HCT116 (cell line): ENCODE data around the gene RUNX2. TPM values are rescaled to one million over a fixed set of nuclear protein-coding genes. Genes with fewer than 3 reads are reported as not detected.

ENCODE experiments used
- ATAC-seq: fragments of 200-7000 bp; cut with Tn5 transposase; 2 replicates; pipeline ENCODE4 v1.9.1; 2020; ENCODE audit warnings: mild to moderate bottlenecking, moderate library complexity
- BruUV-seq: library from RNA; stranded (reverse); fragments of 400-500 nt; replicated peaks from 2 replicates; lab custom pipeline; 2021; lab: Mats Ljungman, UMichigan
- CTCF ChIA-PET: fragments of 300-600 bp; sonication (Branson Sonifier 250); formaldehyde crosslinking; loops from one replicate; lab custom pipeline; 2021; ENCODE audit warnings: antibody characterized with exemption; lab: Charles Lee
- POLR2A ChIA-PET: fragments of 300-600, 350-600 bp; sonication (Branson Sonifier 250); formaldehyde crosslinking; loops from one replicate; lab custom pipeline; 2021; ENCODE audit warnings: antibody characterized with exemption; lab: Charles Lee
- RAD21 ChIA-PET, 2 experiments: fragments of 300-600 bp; sonication (Branson Sonifier 250); formaldehyde crosslinking; loops; one replicate each; lab custom pipeline; 2023; ENCODE audit warnings: low total read pairs in 2 of 2; ENCODE audit not compliant: uncharacterized antibody in 2 of 2, unreplicated experiment in 2 of 2, low non-redundant PET in 1 of 2; lab: Charles Lee
- DNase-seq: peaks from one replicate; pipeline ENCODE4 v3.0.0-alpha.2; 2010; ENCODE audit warnings: low read depth, low spot score
- H2AFZ ChIP-seq: fragments of 200-600 bp; shearing (Covaris generic), sonication (generic); 2 replicates; pipeline ENCODE4 v1.6.1; 2017; ENCODE audit warnings: low read depth, mixed run types, mixed read lengths, antibody characterized with exemption, low read length; ENCODE audit not compliant: poor library complexity, severe bottlenecking
- H3K27ac ChIP-seq: 2 replicates; pipeline ENCODE4 v1.5.1; 2012; ENCODE audit warnings: low read depth, low read length
- H3K27me3 ChIP-seq: fragments of 200-600 bp; sonication (generic); 2 replicates; pipeline ENCODE4 v1.6.1; 2016; ENCODE audit warnings: mixed run types, low read length, mixed read lengths; ENCODE audit not compliant: insufficient read depth
- H3K36me3 ChIP-seq, 2 experiments: fragments of 200-500 bp in 1 of 2; fragments of 200-600 bp in 1 of 2; sonication (Bioruptor generic) in 1 of 2; sonication (generic) in 1 of 2; 2 replicates each; pipeline versions ENCODE4 v1.5.1 to v1.6.1; 2014 to 2016; ENCODE audit warnings: low read length in 2 of 2, inconsistent platforms in 1 of 2, mixed read lengths in 1 of 2, mixed run types in 1 of 2; ENCODE audit not compliant: insufficient read depth in 2 of 2, control insufficient read depth in 1 of 2
- H3K4me1 ChIP-seq, 2 experiments: fragments of 200-600 bp in 1 of 2; sonication (generic) in 1 of 2; 2 replicates each; pipeline versions ENCODE4 v1.5.1 to v1.6.1; 2012 to 2017; ENCODE audit warnings: low read length in 2 of 2, inconsistent platforms in 1 of 2, mild to moderate bottlenecking in 1 of 2, mixed read lengths in 1 of 2, mixed run types in 1 of 2, moderate library complexity in 1 of 2; ENCODE audit not compliant: insufficient read depth in 2 of 2, control insufficient read depth in 1 of 2
- H3K4me2 ChIP-seq: fragments of 200-600 bp; sonication (generic); 2 replicates; pipeline ENCODE4 v1.6.1; 2017; ENCODE audit warnings: mixed run types, low read length, mixed read lengths
- H3K4me3 ChIP-seq, 2 experiments: fragments of 200-600 bp in 1 of 2; sonication (generic) in 1 of 2; replicated peaks in 1 of 2; 2 replicates each; pipeline ENCODE4 v1.5.1; 2011 to 2016; ENCODE audit warnings: low read length in 2 of 2, control low read depth in 1 of 2, low read depth in 1 of 2, mild to moderate bottlenecking in 1 of 2, mixed read lengths in 1 of 2, mixed run types in 1 of 2
- H3K79me2 ChIP-seq: fragments of 200-600 bp; sonication (generic); 2 replicates; pipeline ENCODE4 v1.6.1; 2017; ENCODE audit warnings: mild to moderate bottlenecking, mixed run types, low read length, moderate library complexity, mixed read lengths; ENCODE audit not compliant: insufficient read depth
- H3K9ac ChIP-seq: fragments of 200-600 bp; sonication (generic); 2 replicates; pipeline ENCODE4 v1.6.1; 2016; ENCODE audit warnings: low read length, mixed read lengths
- H3K9me2 ChIP-seq: fragments of 200-600 bp; sonication (generic), shearing (Covaris generic); 2 replicates; pipeline ENCODE4 v1.6.1; 2017; ENCODE audit warnings: mixed run types, mild to moderate bottlenecking, moderate library complexity; ENCODE audit not compliant: insufficient read depth
- H3K9me3 ChIP-seq, 2 experiments: fragments of 200-500 bp in 1 of 2; fragments of 200-600 bp in 1 of 2; sonication (Bioruptor generic) in 1 of 2; sonication (generic) in 1 of 2; 2 replicates each; pipeline ENCODE4 v1.6.1; 2014 to 2017; ENCODE audit warnings: low read length in 2 of 2, mixed read lengths in 2 of 2, inconsistent platforms in 1 of 2, low read depth in 1 of 2, mild to moderate bottlenecking in 1 of 2, mixed run types in 1 of 2, moderate library complexity in 1 of 2; ENCODE audit not compliant: control insufficient read depth in 1 of 2, insufficient read depth in 1 of 2
- H4K20me1 ChIP-seq: fragments of 200-600 bp; sonication (generic), shearing (Covaris generic); 2 replicates; pipeline ENCODE4 v1.6.1; 2017; ENCODE audit warnings: mixed run types, mild to moderate bottlenecking, moderate library complexity; ENCODE audit not compliant: insufficient read depth
- ATF3 ChIP-seq: IDR thresholded peaks from 2 replicates; pipeline ENCODE4 v1.6.1; 2012
- CBX3 ChIP-seq: IDR thresholded peaks from 2 replicates; pipeline ENCODE4 v1.6.1; 2012; ENCODE audit warnings: low read depth
- CEBPB ChIP-seq: IDR thresholded peaks from 2 replicates; pipeline ENCODE4 v1.6.1; 2012; ENCODE audit warnings: low read depth
- CTCF ChIP-seq, 3 experiments: fragments of 200-600 bp in 1 of 3; sonication (generic) in 1 of 3; IDR thresholded peaks in 2 of 3; conservative IDR thresholded peaks in 1 of 3; 2 replicates each; pipeline ENCODE4 v1.5.1; 2012 to 2017; ENCODE audit warnings: low read depth in 2 of 3, low read length in 2 of 3, antibody characterized with exemption in 1 of 3, borderline replicate concordance in 1 of 3, control low read depth in 1 of 3, mild to moderate bottlenecking in 1 of 3, mixed read lengths in 1 of 3, mixed run types in 1 of 3, moderate library complexity in 1 of 3; ENCODE audit not compliant: insufficient read depth in 1 of 3
- EZH2 ChIP-seq: fragments of 200-600 bp; sonication (generic); IDR thresholded peaks from 2 replicates; pipeline ENCODE4 v1.6.1; 2017; ENCODE audit warnings: antibody characterized with exemption, mixed run types
- EZH2phosphoT487 ChIP-seq: fragments of 200-600 bp; IDR thresholded peaks from 2 replicates; pipeline ENCODE4 v1.6.1; 2018; ENCODE audit warnings: antibody characterized with exemption, borderline replicate concordance
- FOSL1 ChIP-seq: IDR thresholded peaks from 2 replicates; pipeline ENCODE4 v1.6.1; 2012; ENCODE audit warnings: low read depth
- JUND ChIP-seq: IDR thresholded peaks from 2 replicates; pipeline ENCODE4 v1.6.1; 2012
- MAX ChIP-seq: IDR thresholded peaks from 2 replicates; pipeline ENCODE4 v1.6.1; 2012
- RAD21 ChIP-seq: IDR thresholded peaks from 2 replicates; pipeline ENCODE4 v1.6.1; 2012; ENCODE audit warnings: low read depth, mild to moderate bottlenecking
- SIN3A ChIP-seq: IDR thresholded peaks from 2 replicates; pipeline ENCODE4 v1.6.1; 2012; ENCODE audit warnings: low read depth
- SRF ChIP-seq: IDR thresholded peaks from 2 replicates; pipeline ENCODE4 v1.6.1; 2012; ENCODE audit warnings: low read depth
- YY1 ChIP-seq: IDR thresholded peaks from 2 replicates; pipeline ENCODE4 v1.6.1; 2011; ENCODE audit warnings: low read length, low read depth, moderate library complexity, mild to moderate bottlenecking; ENCODE audit not compliant: insufficient replicate concordance; ENCODE audit errors: extremely low read depth
- ZBTB33 ChIP-seq: IDR thresholded peaks from 2 replicates; pipeline ENCODE4 v1.6.1; 2011; ENCODE audit warnings: mild to moderate bottlenecking, low read length, moderate library complexity; ENCODE audit not compliant: insufficient replicate concordance; ENCODE audit errors: extremely low read depth
- intact Hi-C: fragments of 100-400 bp; cut with micrococcal nuclease; formaldehyde crosslinking; loops from 2 replicates; pipeline ENCODE4 v1.10.0; 2022
- total RNA-seq: library from RNA; stranded (reverse); gene quantifications from one replicate; pipeline ENCODE4 v1.2.1, GENCODE V29; 2021; ENCODE audit not compliant: unreplicated experiment

The RUNX2 gene
- total RNA-seq, 1 experiment from 2014 or later: 1.1 TPM

- Histone ChIP-seq H3K4me1 (peaks cover 9 to 17% of the 10 kb centered on the region in 2 experiments; a peak in 3 of 4 replicates), H3K4me3 (no peak overlapping the region), H3K36me3 (no peaks in the 10 kb centered on the region), H3K27ac (no peak overlapping the region), H3K9me3 (no peaks in the 10 kb centered on the region), H3K4me2 (no peak overlapping the region), H3K9me2 (no peaks in the 10 kb centered on the region), H3K9ac (no peak overlapping the region), H3K79me2 (no peaks in the 10 kb centered on the region), H3K27me3 (no peaks in the 10 kb centered on the region), H4K20me1 (no peaks in the 10 kb centered on the region), H2AFZ (no peak overlapping the region)
- intact Hi-C loops: loop anchor here (1.0 kb wide), 1 partner anchor 213 kb away; no protein-coding TSS in a partner anchor
- DNase-seq (peak; percentile 58), ATAC-seq (peak; percentile 98)
- peak; percentile 51 to 74 (median 74) for TF ChIP-seq CTCF (IDR thresholded peaks at IDR 0.05 in 2 of 3, conservative IDR thresholded peaks at IDR 0.05 in 1 of 3; ENCODE audit: borderline replicate concordance in 1 of 3, insufficient read depth in 1 of 3, low read depth in 2 of 3, low read length in 2 of 3)
- peak; percentile 52 for TF ChIP-seq RAD21
- TF ChIP-seq JUND: no peak
- TF ChIP-seq EZH2: no peak
- TF ChIP-seq CEBPB: no peak
- ChIA-PET RAD21 (interaction anchor here (1.1 to 1.4 kb wide), 2 partner anchors 213 kb away, joined by 4 to 7 read pairs; no protein-coding TSS in a partner anchor), POLR2A (no interaction called here), CTCF (interaction anchor here (0.7 to 1.4 kb wide), 11 partner anchors 10 to 213 kb away, joined by 3 to 10 read pairs (median 3); no protein-coding TSS in a partner anchor)
- no TSS peak for BruUV-seq
These were observed 173.0 kb downstream of the RUNX2 start for GRCh38 chr6:45500924-45501816.

GRCh38 chr6:45502456-45502855 is 174.3 kb downstream of the RUNX2 start:
- Histone ChIP-seq H3K79me2 (no peaks in the 10 kb centered on the region), H3K4me1 (peaks cover 18 to 26% of the 10 kb centered on the region in 2 experiments; a peak in 3 of 4 replicates), H3K9me2 (no peaks in the 10 kb centered on the region), H3K4me3 (no peak overlapping the region), H3K9ac (no peak overlapping the region), H3K27me3 (no peaks in the 10 kb centered on the region), H3K36me3 (no peaks in the 10 kb centered on the region), H4K20me1 (no peaks in the 10 kb centered on the region), H3K27ac (no peak overlapping the region), H3K4me2 (no peak overlapping the region), H2AFZ (no peak overlapping the region), H3K9me3 (no peaks in the 10 kb centered on the region)
- CTCF ChIA-PET: no interaction called here
- no TSS peak for BruUV-seq
- no peak for TF ChIP-seq YY1
- no peak for TF ChIP-seq SIN3A
- no peak for TF ChIP-seq MAX
- TF ChIP-seq CBX3: no peak
- TF ChIP-seq JUND: no peak
- TF ChIP-seq EZH2: no peak
- TF ChIP-seq EZH2phosphoT487: no peak
- no peak for TF ChIP-seq ZBTB33
- no peak for TF ChIP-seq CEBPB
- TF ChIP-seq ATF3: no peak
- TF ChIP-seq FOSL1: no peak
- no peak for TF ChIP-seq SRF
- ATAC-seq (no peak), DNase-seq (no peak)
- intact Hi-C loops: no loop called here
- POLR2A ChIA-PET: no interaction called here
- RAD21 ChIA-PET: no interaction called here
